Stimulated activated CD8-positive, alpha-beta memory T cell treated with anti-CD3 and anti-CD28 coated beads, Interleukin-7, amount 100 ng/mL, for 1 hour (primary cell): ENCODE measurements around the gene ZNF579.

Experiments
- DNase-seq, 2 donors: peaks; one replicate each; pipeline ENCODE4 v3.0.0-alpha.2; 2020; ENCODE audit warnings: low read depth in 2 of 2

Gene ZNF579

GRCh38 chr19:55611983-55612645 lies 31.5 kb upstream of the ZNF579 start:
- DNase-seq: no peak

- no peak for DNase-seq
Observed at GRCh38 chr19:55611300-55611982, 30.8 kb upstream of the ZNF579 start.

GRCh38 chr19:55609326-55609725 lies 28.7 kb upstream of the ZNF579 start:
- DNase-seq: no peak

GRCh38 chr19:55606817-55607216 lies 26.2 kb upstream of the ZNF579 start:
- DNase-seq: no peak

- DNase-seq: no peak
Observed at GRCh38 chr19:55606471-55606787, 25.8 kb upstream of the ZNF579 start.

GRCh38 chr19:55605637-55606470 lies 25.2 kb upstream of the ZNF579 start, which contains the start of gene ZNF865:
ZNF865 (plus strand) TSS chr19:55605647; CDS start chr19:55613619, 7,972 bp downstream.
- DNase-seq: peak; percentile 42 to 51

GRCh38 chr19:55605207-55605636 lies 24.6 kb upstream of the ZNF579 start:
- peak; percentile 94 to 96 for DNase-seq

GRCh38 chr19:55603581-55604292 lies 23.1 kb upstream of the ZNF579 start:
- no peak for DNase-seq

GRCh38 chr19:55603115-55603514 lies 22.5 kb upstream of the ZNF579 start:
- DNase-seq: no peak

- no peak for DNase-seq
Observed at GRCh38 chr19:55602104-55603001, 21.7 kb upstream of the ZNF579 start.

- no peak for DNase-seq
Observed at GRCh38 chr19:55601084-55601483, 20.4 kb upstream of the ZNF579 start.

- no peak for DNase-seq
Observed at GRCh38 chr19:55600662-55601028, 20.0 kb upstream of the ZNF579 start.

- peak; percentile 64 to 66 for DNase-seq
Observed at GRCh38 chr19:55599842-55600661, 19.4 kb upstream of the ZNF579 start, which contains the start of gene ZNF524. ZNF524 (plus strand) TSS chr19:55600288; CDS start chr19:55602113, 1,825 bp downstream.

GRCh38 chr19:55599468-55599841 lies 18.8 kb upstream of the ZNF579 start, which contains the start of gene FIZ1:
FIZ1 (minus strand) TSS chr19:55599517; CDS start chr19:55597865, 1,652 bp downstream.
- peak; percentile 83 to 88 for DNase-seq

- DNase-seq: peak; percentile 84 to 87
Observed at GRCh38 chr19:55598719-55599467, 18.2 kb upstream of the ZNF579 start.

GRCh38 chr19:55598034-55598433 lies 17.4 kb upstream of the ZNF579 start:
- no peak for DNase-seq

- DNase-seq: no peak
Observed at GRCh38 chr19:55597501-55597921, 16.9 kb upstream of the ZNF579 start.

- no peak for DNase-seq
Observed at GRCh38 chr19:55596304-55596703, 15.7 kb upstream of the ZNF579 start.

- no peak for DNase-seq
Observed at GRCh38 chr19:55594996-55595545, 14.4 kb upstream of the ZNF579 start.
